NCI-H146 treated with DMSO at 0.1 percent for 48 hours (cell line): ENCODE measurements around the gene WTAP.
A peak's percentile ranks its signal among the peaks of the same experiment; 100 is the strongest.
"Not testable (repeated sequence)": the region's sequence is repeated elsewhere in the genome, so short reads cannot be mapped to it uniquely, and the experiment has no call there.

Experiments used
- DNase-seq: peaks from one replicate; lab custom pipeline; 2025; ENCODE audit not compliant: unreplicated experiment; lab: John Stamatoyannopoulos, UW

Gene WTAP

DNA sequence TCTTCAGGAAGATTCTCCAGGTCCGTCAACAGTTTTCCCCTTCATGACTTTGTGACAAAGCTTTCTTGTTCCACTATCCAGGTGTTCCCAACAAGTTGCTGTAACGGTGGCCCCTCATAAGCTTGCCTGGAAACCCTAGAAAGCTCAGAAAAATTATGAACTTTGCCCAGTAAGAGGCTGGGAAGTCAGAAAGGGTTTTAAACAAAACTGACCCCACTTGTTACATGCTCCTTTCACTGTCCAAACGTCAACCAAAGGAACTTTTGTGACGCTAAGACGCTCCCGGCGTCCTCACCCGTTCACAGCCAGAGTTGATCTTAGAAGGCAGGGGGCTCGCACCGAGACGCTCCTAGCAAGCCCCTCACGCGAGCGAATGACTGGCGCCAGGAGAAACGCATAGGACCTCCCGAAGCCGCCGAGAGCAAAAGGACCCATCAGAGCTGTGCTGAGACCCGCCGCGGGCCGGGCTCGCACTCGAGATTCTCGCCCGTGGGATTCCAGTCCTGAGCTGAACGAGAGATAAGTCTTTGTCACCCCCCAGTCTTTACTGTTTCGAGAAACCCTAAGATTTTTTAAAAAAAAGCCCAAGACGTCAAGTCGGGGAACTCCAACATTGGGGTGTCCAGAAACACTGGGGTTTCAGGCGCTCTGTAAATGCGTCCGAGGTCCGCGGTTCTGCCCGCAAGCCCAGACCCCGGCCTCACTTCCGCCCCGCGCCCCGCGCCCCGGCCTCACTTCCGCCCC, 34.0 kb downstream of the WTAP start:
- DNase-seq = no peak

DNA sequence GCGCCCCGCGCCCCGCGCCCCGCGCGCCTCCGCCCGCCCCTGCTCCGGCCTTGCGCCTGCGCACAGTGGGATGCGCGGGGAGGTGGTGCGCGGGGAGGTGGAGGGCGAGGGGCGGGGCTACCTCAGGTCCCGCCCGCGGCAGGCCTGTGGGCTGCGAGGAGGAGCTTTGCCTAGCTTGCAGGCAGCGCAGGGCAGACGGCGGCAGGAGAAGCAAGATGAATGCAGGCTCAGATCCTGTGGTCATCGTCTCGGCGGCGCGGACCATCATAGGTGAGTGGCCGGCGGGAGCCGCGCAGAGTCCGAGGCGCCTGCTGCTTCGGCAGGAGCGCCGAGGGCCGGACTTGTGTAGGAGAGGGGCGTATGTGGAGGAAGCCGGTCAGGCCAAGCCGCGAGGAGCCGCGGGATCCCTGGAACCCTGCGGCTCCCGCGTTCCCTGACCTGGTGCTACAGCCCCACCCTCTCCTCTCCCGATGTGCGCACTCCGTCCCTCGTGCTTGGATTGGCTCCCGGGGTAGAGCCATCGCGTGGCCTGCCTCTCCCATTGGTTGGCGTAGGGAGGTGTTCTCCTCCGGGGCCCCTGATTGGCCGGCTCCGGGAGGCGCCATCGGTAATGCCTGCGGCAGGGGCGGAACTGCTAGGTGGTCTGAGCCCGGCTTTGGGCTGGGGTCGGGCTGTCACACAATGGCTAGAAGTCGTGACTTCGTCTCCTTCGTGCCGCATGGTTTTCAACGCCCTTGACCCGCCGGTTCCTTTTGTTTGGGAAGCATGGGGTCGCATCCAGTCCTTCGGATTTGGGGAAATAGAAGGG, 34.8 kb downstream of the WTAP start, which contains the start of gene ACAT2:
ACAT2 (plus strand) TSS at position 173 of the 808 bp plus-strand sequence; CDS start at position 216, 43 bp downstream.
- DNase-seq = peak; percentile 97

- DNase-seq = no peak
Observed at GRCh38 chr6:159762681-159763293, 35.5 kb downstream of the WTAP start.

- no peak for DNase-seq
Observed at GRCh38 chr6:159766906-159767305, 39.6 kb downstream of the WTAP start.

DNA sequence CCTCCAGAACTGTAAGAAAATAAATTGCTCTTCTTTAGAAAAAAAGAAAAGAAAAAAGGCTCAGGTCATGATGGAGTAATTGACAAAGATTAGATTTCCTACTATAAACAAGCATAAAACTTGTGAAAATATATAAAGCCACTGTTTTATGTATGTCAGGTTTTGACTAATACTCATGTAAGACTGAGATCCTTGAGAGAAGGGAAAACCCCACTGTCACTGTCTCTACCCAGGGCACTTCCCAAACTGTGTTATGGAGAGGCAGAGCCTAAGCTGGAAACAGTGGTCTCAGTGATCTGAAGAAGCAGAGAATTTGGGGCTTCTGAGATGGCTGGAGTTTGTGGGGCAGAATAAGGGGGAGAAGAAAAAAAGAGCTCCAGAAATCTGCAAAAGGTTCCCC, 42.2 kb downstream of the WTAP start:
- no peak for DNase-seq

GRCh38 chr6:159772196-159772595, 44.9 kb downstream of the WTAP start:
- DNase-seq = no peak

- DNase-seq = no peak
Observed at GRCh38 chr6:159777240-159777904, 50.1 kb downstream of the WTAP start.

GRCh38 chr6:159778131-159778530, 50.8 kb downstream of the WTAP start:
- DNase-seq = no peak

- DNase-seq = no peak
Observed at GRCh38 chr6:159778542-159779103, 51.3 kb downstream of the WTAP start.

- DNase-seq = no peak
Observed at GRCh38 chr6:159788276-159788675, 61.0 kb downstream of the WTAP start.

DNA sequence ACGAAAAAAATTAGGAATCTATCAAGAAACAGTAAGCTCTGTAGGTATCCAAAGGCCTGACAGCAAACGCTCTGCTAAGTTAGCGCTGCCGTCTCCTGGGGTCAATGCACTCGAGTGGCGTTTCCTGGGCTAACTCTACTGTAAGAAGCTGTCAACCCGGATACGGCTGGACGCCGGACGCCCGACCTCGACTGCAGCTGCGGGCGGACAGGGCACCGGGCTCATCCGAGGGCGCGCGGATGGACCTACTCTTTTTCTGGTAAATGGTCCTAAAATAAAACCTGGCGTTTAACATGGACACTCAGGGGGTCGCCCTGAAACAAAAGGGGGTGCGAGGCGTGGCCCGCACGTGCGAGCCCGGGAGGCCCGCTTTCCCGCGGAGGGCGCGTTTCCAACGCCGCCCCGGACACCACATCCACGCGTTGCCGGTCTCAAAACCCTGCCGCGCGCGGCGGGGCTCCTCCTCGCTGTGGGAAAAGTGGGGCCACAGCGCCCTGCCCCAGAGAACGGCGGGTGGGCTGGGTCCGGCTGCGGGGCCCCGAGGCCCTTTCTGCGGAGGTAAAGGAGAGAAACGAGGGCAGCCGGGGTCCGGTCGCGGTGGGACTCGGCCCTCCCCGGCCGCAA, 61.6 kb downstream of the WTAP start:
- DNase-seq = no peak

DNA sequence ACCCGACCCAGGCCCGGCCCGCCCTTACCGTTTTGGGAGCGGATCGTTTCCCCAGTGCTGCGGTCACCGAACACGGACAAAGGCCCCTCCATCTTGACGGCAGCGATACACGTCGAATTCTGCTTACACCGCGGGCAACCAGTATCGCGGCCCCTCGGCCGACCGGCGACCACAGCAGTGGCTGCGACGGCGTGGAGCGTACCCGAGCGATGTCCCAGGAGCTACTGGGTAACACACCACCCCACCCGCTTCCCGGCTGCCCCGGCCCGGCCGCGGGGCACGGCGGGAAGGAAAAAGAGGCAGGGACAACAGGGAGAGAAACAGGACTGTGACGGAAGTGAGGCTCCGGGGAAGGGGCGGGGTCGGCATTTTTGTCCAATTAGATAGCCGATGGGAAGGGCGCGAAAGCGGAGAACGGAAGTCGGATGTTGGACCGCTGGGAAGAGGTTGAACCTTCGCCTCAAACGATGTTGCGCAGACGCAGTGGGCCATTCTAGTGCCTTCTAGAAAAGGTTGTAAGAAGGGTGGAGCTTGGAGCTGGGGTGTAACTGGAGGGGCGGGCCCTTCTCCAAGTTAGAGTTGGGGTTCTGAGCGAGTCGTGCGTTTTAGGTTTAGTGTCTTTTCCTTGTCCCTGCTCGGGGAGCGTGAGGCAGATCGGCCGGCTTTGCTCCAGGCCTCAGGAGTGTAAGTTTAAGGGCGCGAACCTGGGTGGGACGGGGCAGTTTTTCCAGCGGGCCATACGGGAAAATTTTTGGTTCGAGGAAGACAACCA, 62.3 kb downstream of the WTAP start, which contains the start of gene TCP1:
TCP1 (minus strand) TSS at position 226 of the 772 bp plus-strand sequence; CDS start at position 92, 134 bp downstream.
- DNase-seq = peak; percentile 100

DNA sequence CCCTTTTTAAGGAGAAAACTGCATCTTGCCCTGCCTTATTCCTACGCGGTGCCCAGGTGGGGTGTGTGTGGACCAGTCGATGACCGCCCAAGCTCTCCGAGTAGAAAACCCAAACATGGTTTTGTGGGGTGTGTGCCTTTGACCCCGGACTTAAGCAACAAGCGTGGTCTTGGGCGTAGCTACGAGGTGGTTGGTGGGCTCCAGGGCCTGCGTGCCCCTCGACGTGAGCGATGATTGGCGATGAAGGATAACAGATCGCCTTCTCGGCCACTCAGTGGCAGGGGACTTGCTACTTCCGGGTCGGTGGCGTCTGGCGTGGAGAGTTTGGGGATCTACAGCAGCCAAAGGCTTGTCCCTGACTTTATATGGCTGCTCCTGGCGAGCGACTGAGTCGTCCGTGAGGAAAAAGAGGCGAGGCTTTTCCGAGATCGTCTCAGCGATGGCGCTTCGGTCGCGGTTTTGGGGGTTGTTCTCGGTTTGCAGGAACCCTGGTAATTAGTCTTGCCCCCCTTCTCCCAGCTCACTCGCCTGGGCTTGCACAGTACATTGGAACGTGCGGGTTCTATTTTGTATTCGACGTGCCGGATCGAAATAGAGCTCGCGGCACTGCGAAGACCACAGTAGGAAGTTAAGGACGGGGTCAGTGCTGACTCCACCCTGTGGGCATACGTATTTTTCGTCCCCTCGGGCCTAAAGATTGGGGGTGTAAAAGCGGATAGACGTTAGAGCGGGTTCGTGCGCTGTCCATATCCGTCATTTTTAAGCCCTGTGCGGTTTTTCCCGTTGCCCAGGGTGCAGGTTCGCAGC, 63.0 kb downstream of the WTAP start, which contains the start of gene MRPL18:
MRPL18 (plus strand) TSS at position 319 of the 807 bp plus-strand sequence; CDS start at position 440, 121 bp downstream.
- peak; percentile 98 for DNase-seq

DNA sequence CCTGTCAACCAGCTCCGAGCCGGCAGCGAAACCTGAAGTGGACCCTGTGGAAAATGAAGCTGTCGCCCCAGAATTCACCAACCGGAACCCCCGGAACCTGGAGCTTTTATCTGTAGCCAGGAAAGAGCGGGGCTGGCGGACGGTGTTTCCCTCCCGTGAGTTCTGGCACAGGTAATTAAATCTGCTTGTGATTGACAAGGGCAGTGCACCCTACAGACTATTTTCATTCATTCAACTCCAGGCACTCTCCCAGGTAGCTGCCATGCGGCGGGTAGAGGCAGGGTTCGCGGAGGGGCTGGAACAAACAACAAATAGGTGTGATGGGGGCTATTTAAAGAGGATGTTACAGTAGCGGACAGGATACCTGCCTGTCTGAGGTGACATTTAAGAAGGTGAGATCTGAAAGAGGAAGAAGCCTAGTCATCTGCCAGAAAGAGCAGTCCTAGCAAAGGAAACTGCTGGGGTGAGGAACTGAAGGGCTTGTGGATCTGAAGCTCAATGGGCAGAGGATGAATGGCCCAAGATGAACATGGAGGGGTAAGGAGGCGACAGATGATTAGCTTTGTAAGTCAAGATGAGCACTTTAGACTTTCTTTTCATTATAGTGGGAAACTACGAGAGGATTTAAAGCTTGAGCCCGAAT, 63.8 kb downstream of the WTAP start:
- DNase-seq = peak; percentile 42

DNA sequence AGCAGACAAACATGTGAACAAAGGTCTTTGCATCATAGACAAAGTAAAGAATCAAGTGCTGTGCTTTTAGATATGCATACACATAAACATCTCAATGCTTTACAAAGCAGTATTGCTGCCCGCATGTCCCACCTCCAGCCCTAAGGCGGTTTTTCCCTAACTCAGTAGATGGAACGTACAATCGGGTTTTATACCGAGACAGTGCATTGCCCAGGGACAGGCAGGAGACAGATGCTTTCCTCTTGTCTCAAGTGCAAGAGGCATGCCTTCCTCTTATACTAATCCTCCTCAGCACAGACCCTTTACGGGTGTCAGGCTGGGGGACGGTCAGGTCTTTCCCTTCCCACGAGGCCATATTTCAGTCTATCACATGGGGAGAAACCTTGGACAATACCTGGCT, 67.7 kb downstream of the WTAP start:
- not testable (repeated sequence) for DNase-seq

DNA sequence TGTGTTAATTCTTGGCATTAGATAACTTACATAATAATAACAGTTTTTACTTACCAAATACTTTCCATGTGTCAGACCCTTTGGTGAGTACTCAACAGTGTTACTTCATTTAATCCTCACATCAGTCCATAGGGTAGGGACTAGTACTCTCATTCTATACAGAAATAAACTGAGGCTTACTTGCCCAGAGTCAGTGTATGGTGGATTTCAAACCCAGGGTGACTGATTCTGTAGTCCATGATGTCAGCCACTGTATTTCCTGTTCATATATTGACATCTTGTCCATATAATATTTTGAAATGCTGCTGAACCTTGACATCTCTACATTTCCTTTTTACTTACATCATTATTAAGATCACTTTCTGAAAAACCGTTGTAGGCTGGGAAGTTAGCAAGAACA, 70.2 kb downstream of the WTAP start:
- DNase-seq = no peak

- DNase-seq = no peak
Observed at GRCh38 chr6:159800141-159800865, 73.0 kb downstream of the WTAP start, which contains the start of gene PNLDC1. Gene PNLDC1, plus strand, starts transcription at chr6:159800276. Its CDS starts 32 bp downstream, at chr6:159800308.
